CD8-positive, alpha-beta memory T cell (primary cell): Measurements from ENCODE around the gene HOPX. TPM values are rescaled to one million over a fixed set of nuclear protein-coding genes. Genes with fewer than 3 reads are reported as not detected.
"Not testable (repeated sequence)": the region's sequence is repeated elsewhere in the genome, so short reads cannot be mapped to it uniquely, and the experiment has no call there.

Experiments
- CTCF ChIA-PET: fragments of 350-600 bp; sonication (Branson Sonifier 250); formaldehyde crosslinking; loops from one replicate; lab custom pipeline; 2021; ENCODE audit warnings: antibody characterized with exemption; lab: Charles Lee
- POLR2A ChIA-PET: fragments of 350-600 bp; sonication (Branson Sonifier 250); formaldehyde crosslinking; loops from one replicate; lab custom pipeline; 2021; ENCODE audit warnings: antibody characterized with exemption; lab: Charles Lee
- DNase-seq, 5 donors: peaks; one replicate each; pipeline versions ENCODE4 v3.0.0 to v3.0.0-alpha.2; 2020 to 2022; ENCODE audit warnings: mixed read lengths in 1 of 5
- H3K27ac ChIP-seq: one replicate; pipeline ENCODE4 v1.7.0; 2013; ENCODE audit warnings: low read depth, mild to moderate bottlenecking, low read length, moderate library complexity
- H3K27me3 ChIP-seq: 2 replicates; pipeline ENCODE4 v1.7.0; 2013; ENCODE audit warnings: low read length, mild to moderate bottlenecking; ENCODE audit not compliant: insufficient read depth, poor library complexity, severe bottlenecking
- H3K36me3 ChIP-seq: 2 replicates; pipeline ENCODE4 v1.7.0; 2013; ENCODE audit warnings: mild to moderate bottlenecking, low read length, moderate library complexity; ENCODE audit not compliant: insufficient read depth
- H3K4me1 ChIP-seq: 2 replicates; pipeline ENCODE4 v1.7.0; 2013; ENCODE audit warnings: mild to moderate bottlenecking, low read length, moderate library complexity; ENCODE audit not compliant: insufficient read depth
- H3K4me3 ChIP-seq: 2 replicates; pipeline ENCODE4 v1.7.0; 2013; ENCODE audit warnings: mild to moderate bottlenecking, low read length
- H3K9me3 ChIP-seq: 2 replicates; pipeline ENCODE4 v1.7.0; 2013; ENCODE audit warnings: mild to moderate bottlenecking, low read length
- H3K27ac Mint-ChIP-seq, 8 donors: one replicate each; pipeline ENCODE4 v1.8.0; 2020 to 2021; ENCODE audit warnings: mixed read lengths in 8 of 8, mild to moderate bottlenecking in 6 of 8, inconsistent platforms in 3 of 8, moderate library complexity in 3 of 8
- H3K27me3 Mint-ChIP-seq, 2 donors: one replicate each; pipeline ENCODE4 v1.8.0; 2020 to 2021; ENCODE audit warnings: mixed read lengths in 2 of 2, mild to moderate bottlenecking in 1 of 2, moderate library complexity in 1 of 2
- H3K36me3 Mint-ChIP-seq, 3 donors: one replicate each; pipeline ENCODE4 v1.8.0; 2020 to 2021; ENCODE audit warnings: mixed read lengths in 3 of 3, inconsistent platforms in 1 of 3, mild to moderate bottlenecking in 1 of 3
- H3K4me1 Mint-ChIP-seq, 3 donors: one replicate each; pipeline ENCODE4 v1.8.0; 2020 to 2021; ENCODE audit warnings: mixed read lengths in 3 of 3, inconsistent platforms in 1 of 3, mild to moderate bottlenecking in 1 of 3
- H3K4me3 Mint-ChIP-seq, 7 donors: one replicate each; pipeline ENCODE4 v1.8.0; 2020 to 2021; ENCODE audit warnings: mixed read lengths in 7 of 7, mild to moderate bottlenecking in 6 of 7, moderate library complexity in 4 of 7, inconsistent platforms in 2 of 7
- H3K9me3 Mint-ChIP-seq, 5 donors: one replicate each; pipeline ENCODE4 v1.8.0; 2020 to 2022; ENCODE audit warnings: mixed read lengths in 5 of 5, mild to moderate bottlenecking in 3 of 5, moderate library complexity in 2 of 5, inconsistent platforms in 1 of 5
- polyA plus RNA-seq: library from polyadenylated mRNA; unstranded; fragments of 300-500 nt; fragmentation: Illumina TruSeq; gene quantifications from one replicate; pipeline ENCODE4 v1.2.3, GENCODE V29; 2021
- total RNA-seq, 2 experiments: library from RNA; stranded (reverse); gene quantifications; one replicate each; pipeline ENCODE4 v1.2.3, GENCODE V29; 2021

Gene HOPX
- total and polyA plus RNA-seq, 3 experiments from 2014 or later, result 159 to 285 (median 171) TPM

GRCh38 chr4:56641494-56642051 lies 39.5 kb downstream of the HOPX start:
- no peak for DNase-seq
- Mint-ChIP-seq H3K9me3 (peaks cover 0 to 4% (median 2%) of the 10 kb centered on the region in 5 donors), H3K27ac (no peak overlapping the region), H3K27me3 (no peaks in the 10 kb centered on the region), H3K36me3 (peaks cover 2 to 6% (median 6%) of the 10 kb centered on the region in 3 donors), H3K4me3 (peak overlapping the region in 1 of 7 donors; percentile 74), H3K4me1 (peaks cover 13 to 19% (median 16%) of the 10 kb centered on the region in 3 donors)
- H3K9me3 ChIP-seq, result no peaks in the 10 kb centered on the region
- CTCF ChIA-PET, result interaction anchor here (1.6 to 3.8 kb wide), 4 partner anchors 9 to 195 kb away, joined by 5 to 16 read pairs (median 6); no protein-coding TSS in a partner anchor
- H3K36me3 ChIP-seq, result no peaks in the 10 kb centered on the region
- no peak overlapping the region for H3K27ac ChIP-seq
- H3K4me3 ChIP-seq, result no peak overlapping the region
- no peaks in the 10 kb centered on the region for H3K27me3 ChIP-seq
- H3K4me1 ChIP-seq, result no peaks in the 10 kb centered on the region
- POLR2A ChIA-PET, result interaction anchor here (0.6 kb wide), 1 partner anchor 31 kb away, joined by 3 read pairs; no protein-coding TSS in a partner anchor

GRCh38 chr4:56640621-56641493 lies 40.2 kb downstream of the HOPX start:
- Mint-ChIP-seq H3K36me3 (peaks cover 0 to under 1% (median under 1%) of the 10 kb centered on the region in 3 donors), H3K27me3 (no peaks in the 10 kb centered on the region), H3K4me3 (peak overlapping the region in 2 of 7 donors; percentile 8 to 74), H3K4me1 (peaks cover 13 to 19% (median 16%) of the 10 kb centered on the region in 3 donors), H3K27ac (peak overlapping the region in 4 of 8 donors; percentile 8 to 83 (median 46)), H3K9me3 (peaks cover 0 to 2% (median 0%) of the 10 kb centered on the region in 5 donors)
- DNase-seq, result no peak
- no peak overlapping the region for H3K4me3 ChIP-seq
- H3K27me3 ChIP-seq, result no peaks in the 10 kb centered on the region
- no peaks in the 10 kb centered on the region for H3K36me3 ChIP-seq
- ChIA-PET CTCF (interaction anchor here (1.6 to 3.8 kb wide), 3 partner anchors 10 to 196 kb away, joined by 5 to 16 read pairs (median 7); no protein-coding TSS in a partner anchor), POLR2A (interaction anchor here (0.6 kb wide), 1 partner anchor 31 kb away, joined by 3 read pairs; no protein-coding TSS in a partner anchor)
- H3K27ac ChIP-seq, result no peak overlapping the region
- no peaks in the 10 kb centered on the region for H3K4me1 ChIP-seq
- H3K9me3 ChIP-seq, result no peaks in the 10 kb centered on the region

GRCh38 chr4:56637791-56638190 lies 43.3 kb downstream of the HOPX start:
- ChIA-PET POLR2A (no interaction called here), CTCF (no interaction called here)
- no peaks in the 10 kb centered on the region for H3K9me3 Mint-ChIP-seq
- H3K4me3 ChIP-seq, result no peak overlapping the region
- peak overlapping the region in 1 of 8 donors; percentile 44 for H3K27ac Mint-ChIP-seq
- H3K4me1 Mint-ChIP-seq, result peaks cover 13 to 19% (median 16%) of the 10 kb centered on the region in 3 donors
- no peak overlapping the region for H3K27ac ChIP-seq
- H3K27me3 Mint-ChIP-seq, result no peaks in the 10 kb centered on the region
- no peak for DNase-seq
- no peaks in the 10 kb centered on the region for H3K36me3 ChIP-seq
- no peaks in the 10 kb centered on the region for H3K27me3 ChIP-seq
- peaks cover 0 to 6% (median 0%) of the 10 kb centered on the region in 3 donors for H3K36me3 Mint-ChIP-seq
- no peaks in the 10 kb centered on the region for H3K9me3 ChIP-seq
- no peak overlapping the region for H3K4me3 Mint-ChIP-seq
- H3K4me1 ChIP-seq, result no peaks in the 10 kb centered on the region

- Mint-ChIP-seq H3K9me3 (no peaks in the 10 kb centered on the region), H3K4me1 (peaks cover 13 to 19% (median 16%) of the 10 kb centered on the region in 3 donors), H3K36me3 (peaks cover 0 to 6% (median 0%) of the 10 kb centered on the region in 3 donors), H3K4me3 (no peak overlapping the region), H3K27me3 (no peaks in the 10 kb centered on the region), H3K27ac (no peak overlapping the region)
- DNase-seq, result no peak
- ChIA-PET POLR2A (no interaction called here), CTCF (no interaction called here)
- no peaks in the 10 kb centered on the region for H3K27me3 ChIP-seq
- no peak overlapping the region for H3K4me3 ChIP-seq
- H3K27ac ChIP-seq, result no peak overlapping the region
- no peaks in the 10 kb centered on the region for H3K9me3 ChIP-seq
- H3K4me1 ChIP-seq, result no peaks in the 10 kb centered on the region
- no peaks in the 10 kb centered on the region for H3K36me3 ChIP-seq
Observed at GRCh38 chr4:56637154-56637553, 43.9 kb downstream of the HOPX start.

- H3K9me3 Mint-ChIP-seq, CTCF ChIA-PET, H3K27ac Mint-ChIP-seq, H3K4me1 ChIP-seq, POLR2A ChIA-PET, H3K4me3 ChIP-seq, H3K27me3 Mint-ChIP-seq, H3K27ac ChIP-seq, H3K36me3 ChIP-seq, H3K9me3 ChIP-seq, H3K4me1 Mint-ChIP-seq, DNase-seq, H3K36me3 Mint-ChIP-seq, H3K27me3 ChIP-seq, H3K4me3 Mint-ChIP-seq: not testable (repeated sequence)
Observed at GRCh38 chr4:56634954-56635353, 46.1 kb downstream of the HOPX start.

GRCh38 chr4:56633486-56633885 lies 47.6 kb downstream of the HOPX start:
- Mint-ChIP-seq H3K27ac (no peak overlapping the region), H3K27me3 (no peaks in the 10 kb centered on the region), H3K9me3 (no peaks in the 10 kb centered on the region), H3K4me3 (no peak overlapping the region), H3K4me1 (no peaks in the 10 kb centered on the region), H3K36me3 (peaks cover 0 to 6% (median 0%) of the 10 kb centered on the region in 3 donors)
- Histone ChIP-seq H3K4me3 (no peak overlapping the region), H3K4me1 (no peaks in the 10 kb centered on the region), H3K27me3 (no peaks in the 10 kb centered on the region), H3K36me3 (no peaks in the 10 kb centered on the region), H3K27ac (no peak overlapping the region), H3K9me3 (no peaks in the 10 kb centered on the region)
- POLR2A ChIA-PET, result no interaction called here
- DNase-seq, result no peak
- CTCF ChIA-PET, result interaction anchor here (0.8 kb wide), 1 partner anchor 58 kb away, joined by 3 read pairs; no protein-coding TSS in a partner anchor

GRCh38 chr4:56630876-56631666 lies 50.0 kb downstream of the HOPX start:
- Mint-ChIP-seq H3K4me1 (peaks cover 8 to 15% (median 8%) of the 10 kb centered on the region in 3 donors), H3K36me3 (peaks cover 0 to 12% (median 0%) of the 10 kb centered on the region in 3 donors), H3K27me3 (no peaks in the 10 kb centered on the region), H3K4me3 (no peak overlapping the region), H3K9me3 (peaks cover 0 to 7% (median 2%) of the 10 kb centered on the region in 5 donors), H3K27ac (no peak overlapping the region)
- Histone ChIP-seq H3K27ac (no peak overlapping the region), H3K4me1 (no peaks in the 10 kb centered on the region), H3K4me3 (no peak overlapping the region), H3K27me3 (no peaks in the 10 kb centered on the region), H3K9me3 (no peaks in the 10 kb centered on the region), H3K36me3 (no peaks in the 10 kb centered on the region)
- ChIA-PET POLR2A (no interaction called here), CTCF (interaction anchor here (1.2 kb wide), 1 partner anchor 10 kb away, joined by 3 read pairs; no protein-coding TSS in a partner anchor)
- no peak for DNase-seq
